K562 (cell line): ENCODE data around the gene TYR. TPM values are rescaled to one million over a fixed set of nuclear protein-coding genes. Genes with fewer than 3 reads are reported as not detected.

Source experiments
- ATAC-seq: fragments of 200-7000 bp; cut with Tn5 transposase; 3 replicates; pipeline ENCODE4 v1.9.1; 2020; ENCODE audit warnings: moderate library complexity
- BruUV-seq: library from RNA; stranded (reverse); fragments of 400-500 nt; replicated peaks from 2 replicates; lab custom pipeline; 2021; lab: Mats Ljungman, UMichigan
- CTCF ChIA-PET: fragments of 300-600 bp; formaldehyde crosslinking; extraction: SDS; loops from one replicate; lab custom pipeline; 2021; ENCODE audit warnings: low intra/inter-chr PET ratio; lab: Yijun Ruan, JAX
- POLR2A ChIA-PET: fragments of 300-600, 350-650 bp; sonication (Branson Sonifier 250); formaldehyde crosslinking; extraction: SDS; loops from one replicate; lab custom pipeline; 2021; ENCODE audit warnings: antibody characterized with exemption, inconsistent platforms; lab: Yijun Ruan, JAX
- DNase-seq, 4 experiments: peaks; one replicate each; pipeline versions ENCODE4 v3.0.0 to v3.0.0-alpha.2; 2011 to 2018; ENCODE audit warnings: low spot score in 3 of 4, mixed read lengths in 3 of 4; ENCODE audit errors: extremely low read depth in 1 of 4
- FAIRE-seq: peaks from 2 replicates; lab custom pipeline; 2011; peaks lifted over from hg19 to GRCh38; lab: Jason Lieb, UNC
- H2AFZ ChIP-seq: 2 replicates; pipeline ENCODE4 v1.6.0; 2011; ENCODE audit warnings: low read depth, low read length, control low read depth, inconsistent platforms
- H3K27ac ChIP-seq: fragments of 200-600 bp; 3 replicates; pipeline ENCODE4 v1.8.0; 2011; ENCODE audit warnings: low read depth, mild to moderate bottlenecking, control low read depth, inconsistent platforms, low read length, moderate library complexity, mixed read lengths; ENCODE audit errors: extremely low read depth
- H3K27me3 ChIP-seq, 2 experiments: fragments of 300-600 bp in 1 of 2; 2 replicates in 1 of 2; 3 replicates in 1 of 2; pipeline versions ENCODE4 v1.6.0 to v1.8.0; 2011; ENCODE audit warnings: inconsistent platforms in 2 of 2, low read length in 2 of 2, mild to moderate bottlenecking in 1 of 2, mixed read lengths in 1 of 2, moderate library complexity in 1 of 2; ENCODE audit not compliant: control insufficient read depth in 2 of 2, insufficient read depth in 2 of 2
- H3K36me3 ChIP-seq: fragments of 300-600 bp; 3 replicates; pipeline ENCODE4 v1.8.0; 2011; ENCODE audit warnings: mild to moderate bottlenecking, low read length, inconsistent platforms; ENCODE audit not compliant: control insufficient read depth, insufficient read depth
- H3K4me1 ChIP-seq, 2 experiments: fragments of 200-600 bp in 1 of 2; replicated peaks in 1 of 2; 2 replicates in 1 of 2; 3 replicates in 1 of 2; pipeline versions ENCODE4 v1.5.1 to v1.8.0; 2011; ENCODE audit warnings: inconsistent platforms in 2 of 2, low read length in 2 of 2, mild to moderate bottlenecking in 1 of 2, mixed read lengths in 1 of 2, moderate library complexity in 1 of 2; ENCODE audit not compliant: control insufficient read depth in 2 of 2, insufficient read depth in 2 of 2
- H3K4me2 ChIP-seq: 2 replicates; pipeline ENCODE4 v1.6.1; 2011; ENCODE audit warnings: low read length, control low read depth, inconsistent platforms, mixed read lengths; ENCODE audit not compliant: insufficient read depth
- H3K4me3 ChIP-seq: fragments of 200-600 bp; sonication (generic), shearing (Covaris generic); 2 replicates; pipeline ENCODE4 v1.5.1; 2016; ENCODE audit warnings: control low read depth, inconsistent platforms
- H3K79me2 ChIP-seq: fragments of 200-600 bp; 3 replicates; pipeline ENCODE4 v1.8.0; 2011; ENCODE audit warnings: low read length, inconsistent platforms; ENCODE audit not compliant: control insufficient read depth, insufficient read depth
- H3K9ac ChIP-seq, 2 experiments: 2 replicates each; pipeline versions ENCODE4 v1.6.0 to v1.6.1; 2011; ENCODE audit warnings: low read depth in 2 of 2, low read length in 2 of 2, control low read depth in 1 of 2, inconsistent platforms in 1 of 2, mild to moderate bottlenecking in 1 of 2, mixed read lengths in 1 of 2; ENCODE audit not compliant: insufficient read depth in 1 of 2
- H3K9me1 ChIP-seq: one replicate; pipeline ENCODE4 v1.6.0; 2011; ENCODE audit warnings: inconsistent platforms, mild to moderate bottlenecking, low read length, moderate library complexity; ENCODE audit not compliant: control insufficient read depth, insufficient read depth
- H3K9me3 ChIP-seq: replicated peaks from 2 replicates; pipeline ENCODE4 v1.5.1; 2011; ENCODE audit warnings: low read depth, low read length, inconsistent platforms; ENCODE audit not compliant: control insufficient read depth, insufficient read depth
- H4K20me1 ChIP-seq: replicated peaks from 2 replicates; pipeline ENCODE4 v1.6.1; 2011; ENCODE audit warnings: low read length, inconsistent platforms, mixed read lengths; ENCODE audit not compliant: control insufficient read depth, insufficient read depth
- CBFA2T3 ChIP-seq: fragments of 450-650 bp; IDR thresholded peaks from 2 replicates; pipeline ENCODE4 v1.6.1; 2017
- CBFB ChIP-seq: sonication (generic); formaldehyde crosslinking; IDR thresholded peaks from 2 replicates; pipeline ENCODE4 v1.4.0; 2020; ENCODE audit warnings: mild to moderate bottlenecking, missing genetic modification reagents
- ELF4 ChIP-seq: fragments of 450-650 bp; formaldehyde crosslinking; IDR thresholded peaks from 2 replicates; pipeline ENCODE4 v1.4.0; 2022; ENCODE audit warnings: missing genetic modification characterization
- HCFC1 ChIP-seq: IDR thresholded peaks from 2 replicates; pipeline ENCODE4 v1.6.1; 2012; ENCODE audit warnings: low read depth, low read length, improper control_type of control experiment
- MYC ChIP-seq, 2 experiments: fragments of 250-450 bp in 1 of 2; sonication (Bioruptor Pico) in 1 of 2; IDR thresholded peaks; 2 replicates each; pipeline versions ENCODE4 v1.5.1 to v1.6.1; 2012 to 2021; ENCODE audit warnings: low read depth in 2 of 2, borderline replicate concordance in 1 of 2, improper control_type of control experiment in 1 of 2, low read length in 1 of 2, mild to moderate bottlenecking in 1 of 2, moderate library complexity in 1 of 2
- POLR2A ChIP-seq: fragments of 450-650 bp; conservative IDR thresholded peaks from 2 replicates; pipeline ENCODE4 v1.6.1; 2016
- RFX1 ChIP-seq: fragments of 450-650 bp; IDR thresholded peaks from 2 replicates; pipeline ENCODE4 v1.6.1; 2016; ENCODE audit warnings: mild to moderate bottlenecking, moderate library complexity
- ZNF232 ChIP-seq: sonication (generic); formaldehyde crosslinking; IDR thresholded peaks from 2 replicates; pipeline ENCODE4 v1.8.0; 2022; ENCODE audit warnings: mild to moderate bottlenecking, missing genetic modification reagents
- WGBS: fragments of 100-300 bp; shearing (Covaris generic); methylation state at CpG from one replicate; pipeline ENCODE4 v1.1.6; 2016; ENCODE audit warnings: low coverage, mixed read lengths; ENCODE audit not compliant: insufficient coverage; ENCODE audit errors: missing lambda C conversion rate; 5-methylcytosine and 5-hydroxymethylcytosine counted together
- in situ Hi-C: fragments of 300-500 bp; cut with MboI; formaldehyde crosslinking; loops from 4 replicates; pipeline ENCODE4 v1.15.0; 2018; ENCODE audit warnings: inconsistent platforms, mixed read lengths
- intact Hi-C: fragments of 100-400 bp; cut with micrococcal nuclease; formaldehyde crosslinking; loops from 2 replicates; pipeline ENCODE4 v1.14.2; 2022
- polyA plus RNA-seq, 8 experiments: library from polyadenylated mRNA; depleted of rRNA in 4 of 8; stranded (reverse) in 5 of 8; unstranded in 3 of 8; fragments of >200 nt; fragmentation: Nextera tagmentation in 2 of 8; fragmentation: Illumina TruSeq in 1 of 8; extraction: Ambion mirVana in 2 of 8; extraction: Trizol in 1 of 8; gene quantifications; 2 replicates each; pipeline versions ENCODE4 v1.2.1 to v1.2.3, GENCODE V29; 2011 to 2014; ENCODE audit warnings: inconsistent platforms in 1 of 8, missing spikeins in 1 of 8
- total RNA-seq, 7 experiments: library from RNA; depleted of rRNA in 6 of 7; stranded (reverse); fragments of >200 nt in 6 of 7; fragmentation: Illumina TruSeq in 2 of 7; extraction: Trizol in 2 of 7; gene quantifications; 2 replicates each; pipeline versions ENCODE4 v1.2.1 to v1.2.3, GENCODE V29; 2011 to 2021; ENCODE audit warnings: low replicate concordance in 1 of 7
- TF ChIP-seq, protein P1 (sequence below): fragments of 250-450 bp; sonication (Bioruptor Pico); IDR thresholded peaks from 2 replicates; pipeline ENCODE4 v1.8.0; 2021; ENCODE audit warnings: borderline replicate concordance, mild to moderate bottlenecking, moderate library complexity; ENCODE audit not compliant: poor library complexity, severe bottlenecking

Gene TYR
- total and polyA plus RNA-seq, 9 of the 15 experiments (the other 6 are each of a cell fraction or from before 2014, with no cell fraction given): not detected

DNA sequence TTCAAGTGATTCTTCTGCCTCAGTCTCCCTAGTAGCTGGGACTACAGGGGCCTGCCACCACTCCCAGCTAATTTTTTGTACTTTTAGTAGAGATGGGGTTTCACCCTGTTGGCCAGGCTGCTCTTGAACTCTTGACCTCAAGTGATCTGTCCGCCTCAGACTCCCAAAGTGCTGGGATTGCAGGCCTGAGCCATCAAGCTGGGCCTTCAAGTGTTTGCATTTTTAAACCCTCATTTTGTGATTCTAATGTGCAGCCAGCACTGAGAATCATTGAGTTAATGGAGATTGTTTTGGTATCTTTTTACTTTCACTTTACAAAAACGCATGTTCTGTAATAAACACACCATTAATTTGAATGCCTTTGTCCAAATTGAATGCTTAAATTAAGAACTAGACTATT is 3.4 kb downstream of the TYR start:
- no peak overlapping the region for H3K4me3 ChIP-seq
- no peak for TF ChIP-seq ZNF232 (CRISPR knock-in tag)
- no peaks in the 10 kb centered on the region for H3K9me1 ChIP-seq
- FAIRE-seq (no peak), ATAC-seq (no peak), DNase-seq (no peak)
- BruUV-seq: no TSS peak
- no peak overlapping the region for H3K27ac ChIP-seq
- POLR2A ChIA-PET: no interaction called here
- no peaks in the 10 kb centered on the region for H3K36me3 ChIP-seq
- H4K20me1 ChIP-seq: no peaks in the 10 kb centered on the region
- intact Hi-C loops: no loop called here
- no peaks in the 10 kb centered on the region for H3K79me2 ChIP-seq
- in situ Hi-C loops: no loop called here
- WGBS: 0% methylated on average over 2 of the region's 2 CpGs
- no peak overlapping the region for H3K9ac ChIP-seq
- H3K9me3 ChIP-seq: no peaks in the 10 kb centered on the region
- no peak overlapping the region for H3K4me2 ChIP-seq
- H2AFZ ChIP-seq: no peak overlapping the region
- no peaks in the 10 kb centered on the region for H3K27me3 ChIP-seq
- no peaks in the 10 kb centered on the region for H3K4me1 ChIP-seq
- CTCF ChIA-PET: no interaction called here

GRCh38 chr11:89182773-89183518 is 5.3 kb downstream of the TYR start:
- Histone ChIP-seq H3K27me3 (no peaks in the 10 kb centered on the region), H3K27ac (no peak overlapping the region), H4K20me1 (no peaks in the 10 kb centered on the region), H3K9me1 (no peaks in the 10 kb centered on the region), H3K79me2 (no peaks in the 10 kb centered on the region), H2AFZ (no peak overlapping the region), H3K9me3 (no peaks in the 10 kb centered on the region; the same call in 1 of the 2 replicates), H3K9ac (no peak overlapping the region), H3K36me3 (no peaks in the 10 kb centered on the region), H3K4me3 (no peak overlapping the region), H3K4me2 (no peak overlapping the region), H3K4me1 (no peaks in the 10 kb centered on the region)
- no peak for TF ChIP-seq MYC (IDR thresholded peaks at IDR 0.05; ENCODE audit: low read depth, low read length)
- TF ChIP-seq MYC (CRISPR knock-in tag; IDR thresholded peaks at IDR 0.05; ENCODE audit: borderline replicate concordance, low read depth): no peak
- TF ChIP-seq POLR2A: no peak
- no peak for TF ChIP-seq CBFB (CRISPR knock-in tag)
- TF ChIP-seq RFX1: peak; percentile 43
- no peak for TF ChIP-seq ELF4 (CRISPR knock-in tag)
- no peak for TF ChIP-seq HCFC1
- no peak for TF ChIP-seq CBFA2T3
- TF ChIP-seq, protein P1, sequence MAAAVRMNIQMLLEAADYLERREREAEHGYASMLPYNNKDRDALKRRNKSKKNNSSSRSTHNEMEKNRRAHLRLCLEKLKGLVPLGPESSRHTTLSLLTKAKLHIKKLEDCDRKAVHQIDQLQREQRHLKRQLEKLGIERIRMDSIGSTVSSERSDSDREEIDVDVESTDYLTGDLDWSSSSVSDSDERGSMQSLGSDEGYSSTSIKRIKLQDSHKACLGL: no peak
- CTCF ChIA-PET: interaction anchor here (0.6 kb wide), 1 partner anchor 291 kb away, joined by 3 read pairs; no protein-coding TSS in a partner anchor
- FAIRE-seq: no peak
- intact Hi-C loops: no loop called here
- in situ Hi-C loops: no loop called here
- no TSS peak for BruUV-seq
- ATAC-seq: no peak
- 4% methylated on average over 5 of the region's 5 CpGs for WGBS
- POLR2A ChIA-PET: no interaction called here
- DNase-seq: no peak
